ENCODE data around the gene DMXL2. TPM values are rescaled to one million over a fixed set of nuclear protein-coding genes. Genes with fewer than 3 reads are reported as not detected.

Gene DMXL2
- total RNA-seq, 1 experiment from 2014 or later = 37.3 TPM

DNA sequence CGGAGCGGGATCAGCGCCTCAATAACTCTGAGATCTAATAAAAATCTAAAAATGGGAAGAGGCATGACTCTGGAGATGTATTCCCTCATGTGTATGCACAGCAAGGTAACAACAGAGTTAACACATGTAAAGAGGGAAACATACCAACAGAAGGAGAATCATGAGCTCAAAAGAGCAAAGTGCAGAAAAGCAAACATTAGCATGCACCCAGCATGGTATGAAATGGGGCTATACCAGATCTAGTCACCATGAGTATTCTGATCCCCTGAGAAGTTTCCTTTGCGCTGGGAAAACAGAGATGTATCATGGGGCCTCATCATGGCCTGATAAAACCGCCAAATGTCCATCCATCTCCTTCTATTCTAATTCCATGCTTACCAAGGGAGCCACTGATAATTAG lies 152.1 kb downstream of the DMXL2 start:
- ATAC-seq = no peak

GRCh38 chr15:51460796-51461195 lies 161.8 kb downstream of the DMXL2 start:
- BruUV-seq (replicated peaks) = no TSS peak
- TF ChIP-seq SIN3A (IDR thresholded peaks at IDR 0.05; ENCODE audit: borderline replicate concordance, insufficient read depth, low read depth, low read length) (no peak), REST (IDR thresholded peaks at IDR 0.05; ENCODE audit: insufficient read depth in 1 of 2, low read depth in 2 of 2, low read length in 1 of 2) (no peak), POLR2AphosphoS5 (IDR thresholded peaks at IDR 0.05; ENCODE audit: low read depth, low read length) (no peak), TCF7L2 (IDR thresholded peaks at IDR 0.05; ENCODE audit: low read depth, low read length) (no peak)
- TF ChIP-seq, protein P1, sequence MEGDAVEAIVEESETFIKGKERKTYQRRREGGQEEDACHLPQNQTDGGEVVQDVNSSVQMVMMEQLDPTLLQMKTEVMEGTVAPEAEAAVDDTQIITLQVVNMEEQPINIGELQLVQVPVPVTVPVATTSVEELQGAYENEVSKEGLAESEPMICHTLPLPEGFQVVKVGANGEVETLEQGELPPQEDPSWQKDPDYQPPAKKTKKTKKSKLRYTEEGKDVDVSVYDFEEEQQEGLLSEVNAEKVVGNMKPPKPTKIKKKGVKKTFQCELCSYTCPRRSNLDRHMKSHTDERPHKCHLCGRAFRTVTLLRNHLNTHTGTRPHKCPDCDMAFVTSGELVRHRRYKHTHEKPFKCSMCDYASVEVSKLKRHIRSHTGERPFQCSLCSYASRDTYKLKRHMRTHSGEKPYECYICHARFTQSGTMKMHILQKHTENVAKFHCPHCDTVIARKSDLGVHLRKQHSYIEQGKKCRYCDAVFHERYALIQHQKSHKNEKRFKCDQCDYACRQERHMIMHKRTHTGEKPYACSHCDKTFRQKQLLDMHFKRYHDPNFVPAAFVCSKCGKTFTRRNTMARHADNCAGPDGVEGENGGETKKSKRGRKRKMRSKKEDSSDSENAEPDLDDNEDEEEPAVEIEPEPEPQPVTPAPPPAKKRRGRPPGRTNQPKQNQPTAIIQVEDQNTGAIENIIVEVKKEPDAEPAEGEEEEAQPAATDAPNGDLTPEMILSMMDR (IDR thresholded peaks at IDR 0.05) = no peak
- CTCF ChIA-PET = no interaction called here
- Histone ChIP-seq H3K27me3 (ENCODE audit: control insufficient read depth, insufficient read depth, low read length) (no peaks in the 10 kb centered on the region), H3K36me3 (ENCODE audit: control insufficient read depth, insufficient read depth, low read length) (peaks cover 14% of the 10 kb centered on the region), H3K4me1 (ENCODE audit: control insufficient read depth, insufficient read depth, low read length) (no peaks in the 10 kb centered on the region), H3K4me3 (ENCODE audit: low read depth in 2 of 2, low read length in 2 of 2) (no peak overlapping the region), H3K27ac (ENCODE audit: low read length) (no peak overlapping the region), H3K9me3 (ENCODE audit: control insufficient read depth, insufficient read depth, low read depth, low read length) (no peaks in the 10 kb centered on the region)
- in situ Hi-C loops (cut with HindIII; ENCODE audit: low pct_unique_long_range_greater_than_20kb, low sequenced_read_pairs) (no loop called here), intact Hi-C loops (cut with micrococcal nuclease; ENCODE audit: unreplicated experiment) (no loop called here)
- POLR2A ChIA-PET = interaction anchor here (0.6 kb wide), 1 partner anchor 231 kb away, joined by 3 read pairs; no protein-coding TSS in a partner anchor
- DNase-seq (ENCODE audit: low read depth, low spot score) = no peak
- no peak for ATAC-seq

More for the DNA sequence above, 152.1 kb downstream of the DMXL2 start:
- CTCF ChIA-PET = no interaction called here
- Histone ChIP-seq H3K27me3 (ENCODE audit: control insufficient read depth, insufficient read depth, low read length) (no peaks in the 10 kb centered on the region), H3K4me3 (ENCODE audit: low read depth in 2 of 2, low read length in 2 of 2) (no peak overlapping the region), H3K27ac (ENCODE audit: low read length) (no peak overlapping the region), H3K36me3 (ENCODE audit: control insufficient read depth, insufficient read depth, low read length) (peaks cover 10% of the 10 kb centered on the region), H3K4me1 (ENCODE audit: control insufficient read depth, insufficient read depth, low read length) (no peaks in the 10 kb centered on the region), H3K9me3 (ENCODE audit: control insufficient read depth, insufficient read depth, low read depth, low read length) (no peaks in the 10 kb centered on the region)
- BruUV-seq (replicated peaks) = no TSS peak
- no peak for DNase-seq (ENCODE audit: low read depth, low spot score)
- in situ Hi-C loops (cut with HindIII; ENCODE audit: low pct_unique_long_range_greater_than_20kb, low sequenced_read_pairs) = no loop called here
- intact Hi-C loops (cut with micrococcal nuclease; ENCODE audit: unreplicated experiment) = no loop called here
- POLR2A ChIA-PET = no interaction called here
- no peak for TF ChIP-seq TCF7L2 (IDR thresholded peaks at IDR 0.05; ENCODE audit: low read depth, low read length)
- TF ChIP-seq REST (IDR thresholded peaks at IDR 0.05; ENCODE audit: insufficient read depth in 1 of 2, low read depth in 2 of 2, low read length in 1 of 2) = no peak
- TF ChIP-seq, protein P1 (IDR thresholded peaks at IDR 0.05) = no peak
- TF ChIP-seq SIN3A (IDR thresholded peaks at IDR 0.05; ENCODE audit: borderline replicate concordance, insufficient read depth, low read depth, low read length) = no peak
- no peak for TF ChIP-seq POLR2AphosphoS5 (IDR thresholded peaks at IDR 0.05; ENCODE audit: low read depth, low read length)

Measured in Panc1 (cell line).